Measurements from ENCODE around the gene CMTM3.

CMTM3 gene

GRCh38 chr16:66637806-66638205 lies 33.3 kb downstream of the CMTM3 start:
- H4K20me1 ChIP-seq (ENCODE audit: insufficient read depth, low read length): no peaks in the 10 kb centered on the region
- H3K79me2 ChIP-seq (ENCODE audit: insufficient read depth, low read length): no peaks in the 10 kb centered on the region
- H3K9ac ChIP-seq (ENCODE audit: low read length): no peak overlapping the region
- H3K4me1 ChIP-seq (ENCODE audit: insufficient read depth, low read length, severe bottlenecking): no peaks in the 10 kb centered on the region
- TF ChIP-seq EZH2 (IDR thresholded peaks at IDR 0.05; ENCODE audit: borderline replicate concordance, low read length) (no peak), CTCF (IDR thresholded peaks at IDR 0.05; ENCODE audit: low read length) (no peak)
- H3K4me3 ChIP-seq (ENCODE audit: low read depth, low read length, poor library complexity, severe bottlenecking): no peak overlapping the region
- H3K36me3 ChIP-seq (ENCODE audit: insufficient read depth, low read length): no peaks in the 10 kb centered on the region
- H3K4me2 ChIP-seq (ENCODE audit: low read length): no peak overlapping the region
- H3K27me3 ChIP-seq (ENCODE audit: insufficient read depth, low read length): no peaks in the 10 kb centered on the region
- no peak overlapping the region for H2AFZ ChIP-seq (ENCODE audit: low read length)
- H3F3A ChIP-seq (ENCODE audit: insufficient read depth, low read length): no peaks in the 10 kb centered on the region
- no peaks in the 10 kb centered on the region for H3K9me3 ChIP-seq (ENCODE audit: low read length)
- no peak overlapping the region for H3K27ac ChIP-seq (ENCODE audit: low read depth, low read length, poor library complexity, severe bottlenecking)
- no peaks in the 10 kb centered on the region for H3K9me2 ChIP-seq (ENCODE audit: low read depth, low read length)

- H2AFZ ChIP-seq (ENCODE audit: low read length): no peak overlapping the region
- no peak overlapping the region for H3K4me3 ChIP-seq (ENCODE audit: low read depth, low read length, poor library complexity, severe bottlenecking)
- no peak overlapping the region for H3K9ac ChIP-seq (ENCODE audit: low read length)
- no peaks in the 10 kb centered on the region for H3K27me3 ChIP-seq (ENCODE audit: insufficient read depth, low read length)
- TF ChIP-seq EZH2 (IDR thresholded peaks at IDR 0.05; ENCODE audit: borderline replicate concordance, low read length): no peak
- no peak for TF ChIP-seq CTCF (IDR thresholded peaks at IDR 0.05; ENCODE audit: low read length)
- no peak overlapping the region for H3K4me2 ChIP-seq (ENCODE audit: low read length)
- H3K36me3 ChIP-seq (ENCODE audit: insufficient read depth, low read length): no peaks in the 10 kb centered on the region
- H3K4me1 ChIP-seq (ENCODE audit: insufficient read depth, low read length, severe bottlenecking): no peaks in the 10 kb centered on the region
- H3K79me2 ChIP-seq (ENCODE audit: insufficient read depth, low read length): no peaks in the 10 kb centered on the region
- no peaks in the 10 kb centered on the region for H4K20me1 ChIP-seq (ENCODE audit: insufficient read depth, low read length)
- H3K9me3 ChIP-seq (ENCODE audit: low read length): no peaks in the 10 kb centered on the region
- no peaks in the 10 kb centered on the region for H3F3A ChIP-seq (ENCODE audit: insufficient read depth, low read length)
- no peak overlapping the region for H3K27ac ChIP-seq (ENCODE audit: low read depth, low read length, poor library complexity, severe bottlenecking)
- no peaks in the 10 kb centered on the region for H3K9me2 ChIP-seq (ENCODE audit: low read depth, low read length)
Measured at GRCh38 chr16:66639091-66639885, 34.8 kb downstream of the CMTM3 start.

- H3K27ac ChIP-seq (ENCODE audit: low read depth, low read length, poor library complexity, severe bottlenecking): no peak overlapping the region
- no peaks in the 10 kb centered on the region for H3F3A ChIP-seq (ENCODE audit: insufficient read depth, low read length)
- no peak for TF ChIP-seq EZH2 (IDR thresholded peaks at IDR 0.05; ENCODE audit: borderline replicate concordance, low read length)
- no peak for TF ChIP-seq CTCF (IDR thresholded peaks at IDR 0.05; ENCODE audit: low read length)
- no peaks in the 10 kb centered on the region for H3K27me3 ChIP-seq (ENCODE audit: insufficient read depth, low read length)
- no peak overlapping the region for H3K4me2 ChIP-seq (ENCODE audit: low read length)
- no peak overlapping the region for H3K9ac ChIP-seq (ENCODE audit: low read length)
- H4K20me1 ChIP-seq (ENCODE audit: insufficient read depth, low read length): no peaks in the 10 kb centered on the region
- no peaks in the 10 kb centered on the region for H3K4me1 ChIP-seq (ENCODE audit: insufficient read depth, low read length, severe bottlenecking)
- no peaks in the 10 kb centered on the region for H3K9me3 ChIP-seq (ENCODE audit: low read length)
- H3K79me2 ChIP-seq (ENCODE audit: insufficient read depth, low read length): no peaks in the 10 kb centered on the region
- no peak overlapping the region for H3K4me3 ChIP-seq (ENCODE audit: low read depth, low read length, poor library complexity, severe bottlenecking)
- H3K9me2 ChIP-seq (ENCODE audit: low read depth, low read length): no peaks in the 10 kb centered on the region
- H3K36me3 ChIP-seq (ENCODE audit: insufficient read depth, low read length): no peaks in the 10 kb centered on the region
- no peak overlapping the region for H2AFZ ChIP-seq (ENCODE audit: low read length)
Measured at GRCh38 chr16:66640724-66641314, 36.3 kb downstream of the CMTM3 start.

Measured in OCI-LY1 (cell line).